HG03045 (cell line): ENCODE results near the gene ZFP3.
"Not testable (repeated sequence)": the region's sequence is repeated elsewhere in the genome, so short reads cannot be mapped to it uniquely, and the experiment has no call there.

Experiments
- ATAC-seq: cut with Tn5 transposase; IDR thresholded peaks from one replicate; pipeline ENCODE4 v1.9.1; 2021; ENCODE audit warnings: mild to moderate bottlenecking, moderate library complexity; ENCODE audit not compliant: unreplicated experiment

Gene ZFP3

GRCh38 chr17:5078106-5079028 lies at the start of gene ZFP3:
ZFP3 (plus strand) TSS chr17:5078467; CDS start chr17:5091505, 13,038 bp downstream.
- ATAC-seq = peak; percentile 81

- not testable (repeated sequence) for ATAC-seq
Measured at GRCh38 chr17:5030168-5030567, 48.1 kb upstream of the ZFP3 start.

- ATAC-seq = peak; percentile 55
Measured at GRCh38 chr17:5031365-5032082, 46.7 kb upstream of the ZFP3 start.

- ATAC-seq = no peak
Measured at GRCh38 chr17:5032865-5033264, 45.4 kb upstream of the ZFP3 start.

GRCh38 chr17:5033352-5034015 lies 44.8 kb upstream of the ZFP3 start:
- ATAC-seq = no peak

GRCh38 chr17:5034063-5034462 lies 44.2 kb upstream of the ZFP3 start:
- ATAC-seq = no peak

GRCh38 chr17:5034651-5035050 lies 43.6 kb upstream of the ZFP3 start:
- ATAC-seq = no peak

- no peak for ATAC-seq
Measured at GRCh38 chr17:5035315-5035714, 43.0 kb upstream of the ZFP3 start, which contains the start of gene SLC52A1. SLC52A1 (minus strand) TSS chr17:5035426; CDS start chr17:5034606, 820 bp downstream.

- ATAC-seq = no peak
Measured at GRCh38 chr17:5042157-5043022, 35.9 kb upstream of the ZFP3 start.

GRCh38 chr17:5043524-5043923 lies 34.7 kb upstream of the ZFP3 start:
- ATAC-seq = no peak

- no peak for ATAC-seq
Measured at GRCh38 chr17:5044630-5045029, 33.6 kb upstream of the ZFP3 start.

GRCh38 chr17:5045496-5045895 lies 32.8 kb upstream of the ZFP3 start:
- ATAC-seq = no peak

- no peak for ATAC-seq
Measured at GRCh38 chr17:5047446-5047845, 30.8 kb upstream of the ZFP3 start.

GRCh38 chr17:5049314-5049841 lies 28.9 kb upstream of the ZFP3 start:
- ATAC-seq = no peak

GRCh38 chr17:5050278-5050677 lies 28.0 kb upstream of the ZFP3 start:
- ATAC-seq = no peak

- ATAC-seq = no peak
Measured at GRCh38 chr17:5055543-5055942, 22.7 kb upstream of the ZFP3 start.

GRCh38 chr17:5065227-5065744 lies 13.0 kb upstream of the ZFP3 start:
- ATAC-seq = no peak

GRCh38 chr17:5068236-5068635 lies 10.0 kb upstream of the ZFP3 start:
- no peak for ATAC-seq

GRCh38 chr17:5069724-5070123 lies 8.5 kb upstream of the ZFP3 start:
- no peak for ATAC-seq

GRCh38 chr17:5075472-5075871 lies 2.8 kb upstream of the ZFP3 start:
- not testable (repeated sequence) for ATAC-seq
